K562 (cell line): ENCODE results near the gene MMP15. TPM values are rescaled to one million over a fixed set of nuclear protein-coding genes. Genes with fewer than 3 reads are reported as not detected.

Source experiments
- ATF2 ChIP-seq: sonication (generic); formaldehyde crosslinking; IDR thresholded peaks from 2 replicates; pipeline ENCODE4 v1.8.1; 2022; ENCODE audit warnings: missing genetic modification reagents
- HLTF ChIP-seq: fragments of 450-650 bp; IDR thresholded peaks from 2 replicates; pipeline ENCODE4 v1.6.1; 2016
- HMGN3 ChIP-seq: IDR thresholded peaks from 2 replicates; pipeline ENCODE4 v1.6.1; 2011; ENCODE audit warnings: borderline replicate concordance, low read depth, mild to moderate bottlenecking, mixed read lengths, low read length; ENCODE audit not compliant: insufficient read length; ENCODE audit errors: extremely low read depth
- ILF3 ChIP-seq: fragments of 450-650 bp; IDR thresholded peaks from 2 replicates; pipeline ENCODE4 v1.6.1; 2018; ENCODE audit warnings: antibody characterized with exemption, mild to moderate bottlenecking, moderate library complexity, borderline replicate concordance
- MAZ ChIP-seq, 2 experiments: fragments of 450-650 bp in 1 of 2; sonication (generic) in 1 of 2; formaldehyde crosslinking; IDR thresholded peaks in 1 of 2; conservative IDR thresholded peaks in 1 of 2; 2 replicates each; pipeline versions ENCODE4 v1.4.0 to v1.5.0; 2020; ENCODE audit warnings: mild to moderate bottlenecking in 1 of 2, missing genetic modification reagents in 1 of 2
- NR1H2 ChIP-seq: sonication (generic); formaldehyde crosslinking; IDR thresholded peaks from 2 replicates; pipeline ENCODE4 v1.4.0; 2020; ENCODE audit warnings: mild to moderate bottlenecking, missing genetic modification reagents
- PHF8 ChIP-seq: fragments of 200-600 bp; sonication (generic); IDR thresholded peaks from 2 replicates; pipeline ENCODE4 v1.6.1; 2012; ENCODE audit warnings: mixed run types, mild to moderate bottlenecking, inconsistent platforms, low read length, moderate library complexity, borderline replicate concordance
- POLR2G ChIP-seq: fragments of 200-400 bp; formaldehyde crosslinking; IDR thresholded peaks from 2 replicates; pipeline ENCODE4 v1.6.1; 2017; ENCODE audit warnings: low read depth, mild to moderate bottlenecking, antibody characterized with exemption, low read length, moderate library complexity
- PREB ChIP-seq: sonication (generic); formaldehyde crosslinking; IDR thresholded peaks from 2 replicates; pipeline ENCODE4 v1.8.1; 2023; ENCODE audit warnings: mild to moderate bottlenecking, missing genetic modification reagents
- TCF3 ChIP-seq: sonication (generic); formaldehyde crosslinking; IDR thresholded peaks from 2 replicates; pipeline ENCODE4 v1.4.0; 2020; ENCODE audit warnings: mild to moderate bottlenecking, missing genetic modification reagents
- TFAP4 ChIP-seq: sonication (generic); formaldehyde crosslinking; IDR thresholded peaks from 2 replicates; pipeline ENCODE4 v1.8.0; 2022; ENCODE audit warnings: missing genetic modification reagents, mild to moderate bottlenecking, moderate library complexity, borderline replicate concordance
- U2AF1 ChIP-seq: fragments of 200-400 bp; formaldehyde crosslinking; optimal IDR thresholded peaks from 2 replicates; pipeline ENCODE3; 2017; ENCODE audit warnings: mild to moderate bottlenecking, low read depth, low read length, moderate library complexity
- ZBTB7A ChIP-seq: IDR thresholded peaks from 2 replicates; pipeline ENCODE4 v1.6.1; 2011; ENCODE audit warnings: low read depth, mild to moderate bottlenecking, low read length, moderate library complexity, borderline replicate concordance; ENCODE audit not compliant: control insufficient read depth
- ZNF592 ChIP-seq: fragments of 450-650 bp; IDR thresholded peaks from 2 replicates; pipeline ENCODE4 v1.6.1; 2017; ENCODE audit warnings: antibody characterized with exemption, mild to moderate bottlenecking
- ZNF639 ChIP-seq, 2 experiments: fragments of 200-800 bp in 1 of 2; sonication (Bioruptor generic) in 1 of 2; sonication (generic) in 1 of 2; formaldehyde crosslinking in 1 of 2; IDR thresholded peaks in 1 of 2; conservative IDR thresholded peaks in 1 of 2; 2 replicates each; pipeline versions ENCODE4 v1.5.0 to v1.6.1; 2016 to 2020; ENCODE audit warnings: missing compliant biosample characterization in 1 of 2, missing genetic modification characterization in 1 of 2, missing genetic modification reagents in 1 of 2
- polyA plus RNA-seq, 8 experiments: library from polyadenylated mRNA; depleted of rRNA in 4 of 8; stranded (reverse) in 5 of 8; unstranded in 3 of 8; fragments of >200 nt; fragmentation: Nextera tagmentation in 2 of 8; fragmentation: Illumina TruSeq in 1 of 8; extraction: Ambion mirVana in 2 of 8; extraction: Trizol in 1 of 8; gene quantifications; 2 replicates each; pipeline versions ENCODE4 v1.2.1 to v1.2.3, GENCODE V29; 2011 to 2014; ENCODE audit warnings: inconsistent platforms in 1 of 8, missing spikeins in 1 of 8
- total RNA-seq, 7 experiments: library from RNA; depleted of rRNA in 6 of 7; stranded (reverse); fragments of >200 nt in 6 of 7; fragmentation: Illumina TruSeq in 2 of 7; extraction: Trizol in 2 of 7; gene quantifications; 2 replicates each; pipeline versions ENCODE4 v1.2.1 to v1.2.3, GENCODE V29; 2011 to 2021; ENCODE audit warnings: low replicate concordance in 1 of 7

MMP15 gene
- total and polyA plus RNA-seq, 9 of the 15 experiments (the other 6 are each of a cell fraction or from before 2014, with no cell fraction given) = 0.01 to 20.4 (median 5.5) TPM

- TF ChIP-seq ZNF592 (0 out of 2 replicates have a peak, but pooled peaks have one; percentile 59), MAZ (CRISPR knock-in tag; conservative IDR thresholded peaks at IDR 0.05 in 1 of 2, IDR thresholded peaks at IDR 0.05 in 1 of 2) (peak in 1 of 2 experiments; percentile 73; a peak in 2 of 4 replicates), ATF2 (0 out of 2 replicates have a peak, but pooled peaks have one; percentile 8), NR1H2 (0 out of 2 replicates have a peak, but pooled peaks have one; percentile 34), ZNF639 (CRISPR knock-in tag; conservative IDR thresholded peaks at IDR 0.05 in 1 of 2, IDR thresholded peaks at IDR 0.05 in 1 of 2) (peak in 1 of 2 experiments; percentile 98; a peak in 2 of 4 replicates), HLTF (no peak), ZBTB7A (peak; percentile 70; the same call in 1 of the 2 replicates), PREB (CRISPR knock-in tag) (0 out of 2 replicates have a peak, but pooled peaks have one; percentile 54), HMGN3 (peak; percentile 29), TCF3 (CRISPR knock-in tag) (no peak), PHF8 (peak; percentile 65; the same call in 1 of the 2 replicates), ILF3 (0 out of 2 replicates have a peak, but pooled peaks have one; percentile 55), U2AF1 (peak; percentile 42), TFAP4 (CRISPR knock-in tag) (peak; percentile 42; the same call in 1 of the 2 replicates), POLR2G (0 out of 2 replicates have a peak, but pooled peaks have one; percentile 40)
Observed at GRCh38 chr16:57999971-58000705, 25.4 kb upstream of the MMP15 start, which contains the start of gene ZNF319 (continued).
